Liver (tissue), 9 donors: ENCODE data around the gene CNDP2. TPM values are rescaled to one million over a fixed set of nuclear protein-coding genes. Genes with fewer than 3 reads are reported as not detected.

Experiments
- DNase-seq: peaks from one replicate; pipeline ENCODE4 v3.0.0-alpha.2; 2017; ENCODE audit warnings: low spot score
- H3K27ac ChIP-seq, 2 donors: one replicate each; pipeline ENCODE4 v1.7.0; 2013; ENCODE audit warnings: inconsistent platforms in 2 of 2, low read length in 2 of 2, control low read depth in 1 of 2, low read depth in 1 of 2, mild to moderate bottlenecking in 1 of 2
- H3K27me3 ChIP-seq, 4 donors: one replicate each; pipeline versions ENCODE4 v1.6.1 to v1.7.0; 2013; ENCODE audit warnings: low read length in 3 of 4, inconsistent platforms in 1 of 4, mild to moderate bottlenecking in 1 of 4, moderate library complexity in 1 of 4; ENCODE audit not compliant: control insufficient read depth in 4 of 4, insufficient read depth in 4 of 4
- H3K36me3 ChIP-seq, 4 donors: one replicate each; pipeline versions ENCODE4 v1.6.1 to v1.7.0; 2013; ENCODE audit warnings: low read length in 3 of 4, mild to moderate bottlenecking in 3 of 4, low read depth in 1 of 4, moderate library complexity in 1 of 4; ENCODE audit not compliant: control insufficient read depth in 4 of 4, insufficient read depth in 3 of 4
- H3K4me1 ChIP-seq, 4 donors: one replicate each; pipeline versions ENCODE4 v1.6.1 to v1.7.0; 2013; ENCODE audit warnings: low read length in 3 of 4, mild to moderate bottlenecking in 3 of 4, moderate library complexity in 1 of 4; ENCODE audit not compliant: control insufficient read depth in 4 of 4, insufficient read depth in 4 of 4
- H3K4me3 ChIP-seq, 3 donors: one replicate each; pipeline versions ENCODE4 v1.6.1 to v1.7.0; 2013; ENCODE audit warnings: low read length in 3 of 3, control low read depth in 1 of 3, low read depth in 1 of 3, mild to moderate bottlenecking in 1 of 3
- H3K9ac ChIP-seq, 2 donors: one replicate each; pipeline ENCODE4 v1.7.0; 2013; ENCODE audit warnings: low read length in 2 of 2, mild to moderate bottlenecking in 2 of 2, moderate library complexity in 2 of 2, control low read depth in 1 of 2, low read depth in 1 of 2
- H3K9me3 ChIP-seq, 4 donors: one replicate each; pipeline versions ENCODE4 v1.6.1 to v1.7.0; 2013; ENCODE audit warnings: low read length in 3 of 4; ENCODE audit not compliant: control insufficient read depth in 4 of 4
- FOXA1 ChIP-seq: IDR thresholded peaks from 2 replicates; pipeline ENCODE4 v1.6.1; 2016; ENCODE audit warnings: antibody characterized with exemption
- FOXA2 ChIP-seq: IDR thresholded peaks from 2 replicates; pipeline ENCODE4 v1.6.1; 2016; ENCODE audit warnings: antibody characterized with exemption
- GABPA ChIP-seq, 2 donors: IDR thresholded peaks in 1 of 2; conservative IDR thresholded peaks in 1 of 2; 2 replicates each; pipeline ENCODE4 v1.6.1; 2016; ENCODE audit warnings: antibody characterized with exemption in 2 of 2, mild to moderate bottlenecking in 1 of 2, moderate library complexity in 1 of 2
- HNF4A ChIP-seq, 2 donors: conservative IDR thresholded peaks; 2 replicates each; pipeline ENCODE4 v1.6.1; 2016; ENCODE audit warnings: antibody characterized with exemption in 2 of 2, mild to moderate bottlenecking in 2 of 2
- JUND ChIP-seq, 2 donors: IDR thresholded peaks; 2 replicates each; pipeline ENCODE4 v1.6.1; 2016; ENCODE audit warnings: antibody characterized with exemption in 2 of 2
- NR2F2 ChIP-seq: IDR thresholded peaks from 2 replicates; pipeline ENCODE4 v1.6.1; 2016; ENCODE audit warnings: antibody characterized with exemption
- RAD21 ChIP-seq, 2 donors: IDR thresholded peaks; 2 replicates each; pipeline ENCODE4 v1.6.1; 2016; ENCODE audit warnings: antibody characterized with exemption in 2 of 2, mild to moderate bottlenecking in 2 of 2
- RXRA ChIP-seq, 2 donors: IDR thresholded peaks; 2 replicates each; pipeline ENCODE4 v1.6.1; 2017 to 2018; ENCODE audit warnings: antibody characterized with exemption in 2 of 2, mild to moderate bottlenecking in 1 of 2
- SP1 ChIP-seq: IDR thresholded peaks from 2 replicates; pipeline ENCODE4 v1.6.1; 2018; ENCODE audit warnings: antibody characterized with exemption, mild to moderate bottlenecking
- TAF1 ChIP-seq: conservative IDR thresholded peaks from 2 replicates; pipeline ENCODE4 v1.6.1; 2016; ENCODE audit warnings: antibody characterized with exemption, mild to moderate bottlenecking
- WGBS: extraction: QIAGEN DNeasy Blood & Tissue Kit; methylation state at CpG from one replicate; pipeline ENCODE4 v1.1.7; 2013; 5-methylcytosine and 5-hydroxymethylcytosine counted together
- polyA plus RNA-seq, 2 donors: library from polyadenylated mRNA; stranded (reverse) in 1 of 2; unstranded in 1 of 2; fragments of 200-250 nt in 1 of 2; fragments of >200 nt in 1 of 2; fragmentation: Nextera tagmentation in 1 of 2; extraction: Ambion mirVana in 1 of 2; gene quantifications; one replicate each; pipeline versions ENCODE4 v1.2.1 to v1.2.3, GENCODE V29; 2013 to 2015
- total RNA-seq, 2 donors: library from RNA; depleted of rRNA; stranded (reverse); fragments of >200 nt; gene quantifications; one replicate each; pipeline ENCODE4 v1.2.3, GENCODE V29; 2014
- TF ChIP-seq, protein P1 (sequence below): IDR thresholded peaks from 2 replicates; pipeline ENCODE4 v1.6.1; 2016; ENCODE audit warnings: antibody characterized with exemption, mild to moderate bottlenecking
- TF ChIP-seq, protein P2 (sequence below): IDR thresholded peaks from 2 replicates; pipeline ENCODE4 v1.6.1; 2016; ENCODE audit warnings: antibody characterized with exemption
- TF ChIP-seq, protein P3 (sequence below): IDR thresholded peaks from 2 replicates; pipeline ENCODE4 v1.6.1; 2016; ENCODE audit warnings: antibody characterized with exemption
- TF ChIP-seq, protein P4 (sequence below): fragments of 150-350 bp; IDR thresholded peaks from 2 replicates; pipeline ENCODE4 v1.5.1; 2017; ENCODE audit warnings: improper control_type of control experiment, low read depth, low read length; ENCODE audit not compliant: missing input control
- TF ChIP-seq, protein P5 (sequence below): IDR thresholded peaks from 2 replicates; pipeline ENCODE4 v1.6.1; 2016; ENCODE audit warnings: antibody characterized with exemption
- donor health status: healthy.
- donor health status: healthy.
- donor health status: healthy.
- donor health status: healthy.
- donor health status: healthy.

The CNDP2 gene
- total and polyA plus RNA-seq, 4 donors: 65.5 to 167 (median 141) TPM

DNA sequence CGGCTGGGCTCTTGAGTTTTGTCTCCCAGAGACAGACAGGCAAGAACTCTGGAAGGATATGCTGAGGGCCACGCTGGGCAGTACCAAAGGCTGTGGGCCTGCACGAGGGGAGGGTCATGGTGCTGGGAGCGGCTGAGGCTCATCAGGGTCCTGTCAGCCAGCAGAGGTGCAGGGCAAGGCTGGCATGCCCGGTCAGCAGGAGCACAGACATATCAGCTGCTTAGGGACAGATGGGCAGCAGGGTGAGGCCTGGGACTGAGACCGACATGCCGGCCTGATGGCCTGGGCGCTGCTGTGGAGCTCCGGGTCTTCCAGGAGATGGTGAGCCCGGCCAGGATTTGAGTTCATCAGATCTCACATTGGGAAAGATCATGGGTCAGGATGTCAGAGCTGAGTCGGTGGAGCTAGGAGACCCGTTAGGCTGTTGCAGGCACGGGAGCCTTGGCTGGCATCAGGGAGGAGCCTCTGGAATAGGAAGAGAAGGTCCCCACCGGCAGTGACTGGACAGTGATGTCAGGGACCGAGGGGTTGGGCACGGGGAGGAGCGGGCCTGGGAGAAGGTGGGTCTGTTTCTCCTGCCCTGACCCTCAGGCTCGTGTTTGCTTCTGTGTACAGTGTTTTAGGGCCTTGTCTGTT lies 18.8 kb downstream of the CNDP2 start:
- peak overlapping the region; percentile 23 to 48 for H3K27ac ChIP-seq
- DNase-seq: peak; percentile 19
- no peaks in the 10 kb centered on the region for H3K27me3 ChIP-seq
- no peak overlapping the region for H3K9ac ChIP-seq
- H3K4me3 ChIP-seq: no peak overlapping the region
- TF ChIP-seq, protein P1, sequence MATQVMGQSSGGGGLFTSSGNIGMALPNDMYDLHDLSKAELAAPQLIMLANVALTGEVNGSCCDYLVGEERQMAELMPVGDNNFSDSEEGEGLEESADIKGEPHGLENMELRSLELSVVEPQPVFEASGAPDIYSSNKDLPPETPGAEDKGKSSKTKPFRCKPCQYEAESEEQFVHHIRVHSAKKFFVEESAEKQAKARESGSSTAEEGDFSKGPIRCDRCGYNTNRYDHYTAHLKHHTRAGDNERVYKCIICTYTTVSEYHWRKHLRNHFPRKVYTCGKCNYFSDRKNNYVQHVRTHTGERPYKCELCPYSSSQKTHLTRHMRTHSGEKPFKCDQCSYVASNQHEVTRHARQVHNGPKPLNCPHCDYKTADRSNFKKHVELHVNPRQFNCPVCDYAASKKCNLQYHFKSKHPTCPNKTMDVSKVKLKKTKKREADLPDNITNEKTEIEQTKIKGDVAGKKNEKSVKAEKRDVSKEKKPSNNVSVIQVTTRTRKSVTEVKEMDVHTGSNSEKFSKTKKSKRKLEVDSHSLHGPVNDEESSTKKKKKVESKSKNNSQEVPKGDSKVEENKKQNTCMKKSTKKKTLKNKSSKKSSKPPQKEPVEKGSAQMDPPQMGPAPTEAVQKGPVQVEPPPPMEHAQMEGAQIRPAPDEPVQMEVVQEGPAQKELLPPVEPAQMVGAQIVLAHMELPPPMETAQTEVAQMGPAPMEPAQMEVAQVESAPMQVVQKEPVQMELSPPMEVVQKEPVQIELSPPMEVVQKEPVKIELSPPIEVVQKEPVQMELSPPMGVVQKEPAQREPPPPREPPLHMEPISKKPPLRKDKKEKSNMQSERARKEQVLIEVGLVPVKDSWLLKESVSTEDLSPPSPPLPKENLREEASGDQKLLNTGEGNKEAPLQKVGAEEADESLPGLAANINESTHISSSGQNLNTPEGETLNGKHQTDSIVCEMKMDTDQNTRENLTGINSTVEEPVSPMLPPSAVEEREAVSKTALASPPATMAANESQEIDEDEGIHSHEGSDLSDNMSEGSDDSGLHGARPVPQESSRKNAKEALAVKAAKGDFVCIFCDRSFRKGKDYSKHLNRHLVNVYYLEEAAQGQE: no peak
- TF ChIP-seq RAD21 (IDR thresholded peaks at IDR 0.05) (no peak), TAF1 (no peak), GABPA (IDR thresholded peaks at IDR 0.05 in 1 of 2, conservative IDR thresholded peaks at IDR 0.05 in 1 of 2) (no peak), FOXA2 (no peak), HNF4A (conservative IDR thresholded peaks at IDR 0.05) (no peak), RXRA (IDR thresholded peaks at IDR 0.05) (no peak)
- TF ChIP-seq, protein P2, sequence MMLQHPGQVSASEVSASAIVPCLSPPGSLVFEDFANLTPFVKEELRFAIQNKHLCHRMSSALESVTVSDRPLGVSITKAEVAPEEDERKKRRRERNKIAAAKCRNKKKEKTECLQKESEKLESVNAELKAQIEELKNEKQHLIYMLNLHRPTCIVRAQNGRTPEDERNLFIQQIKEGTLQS: no peak
- peaks cover 9 to 55% (median 40%) of the 10 kb centered on the region in 4 donors for H3K4me1 ChIP-seq
- H3K9me3 ChIP-seq: no peaks in the 10 kb centered on the region
- H3K36me3 ChIP-seq: peaks cover 24 to 64% (median 46%) of the 10 kb centered on the region in 4 donors
- WGBS: 91% methylated on average over 18 of the region's 18 CpGs

DNA sequence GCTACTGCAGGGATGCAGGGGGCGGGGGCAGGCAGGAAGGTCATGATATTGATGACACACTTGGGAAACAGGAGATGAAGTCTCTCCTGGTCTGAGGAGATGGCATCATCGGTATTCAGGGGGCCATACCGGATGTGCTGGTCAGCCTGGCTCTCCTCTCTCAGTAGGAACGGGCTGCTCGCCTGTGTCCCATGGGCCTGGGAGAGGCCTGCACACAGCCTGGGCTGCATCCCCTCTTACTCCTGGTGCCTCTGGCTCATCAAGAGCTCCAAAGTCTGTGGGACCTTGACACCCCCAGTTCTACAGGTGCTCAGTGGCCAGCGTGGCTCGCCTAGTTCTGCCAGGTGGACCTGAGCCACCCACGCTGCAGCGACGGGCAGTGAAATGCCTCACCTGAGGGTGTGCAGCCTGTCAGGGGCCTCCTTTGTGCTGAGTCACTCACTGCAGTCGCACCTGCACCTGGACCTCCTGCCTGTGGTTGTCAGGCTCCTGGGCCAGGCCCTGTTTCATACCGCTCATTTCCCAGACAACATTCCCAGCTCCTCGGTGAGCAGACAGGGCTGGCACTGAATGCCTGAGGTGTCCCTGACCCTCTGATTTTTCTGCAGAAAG lies 19.6 kb downstream of the CNDP2 start:
- 80% methylated on average over 13 of the region's 13 CpGs for WGBS
- H3K4me3 ChIP-seq: no peak overlapping the region
- H3K9me3 ChIP-seq: no peaks in the 10 kb centered on the region
- peak overlapping the region; percentile 21 to 37 for H3K27ac ChIP-seq
- H3K9ac ChIP-seq: no peak overlapping the region
- peaks cover 18 to 64% (median 49%) of the 10 kb centered on the region in 4 donors for H3K36me3 ChIP-seq
- H3K27me3 ChIP-seq: no peaks in the 10 kb centered on the region
- TF ChIP-seq, protein P3, sequence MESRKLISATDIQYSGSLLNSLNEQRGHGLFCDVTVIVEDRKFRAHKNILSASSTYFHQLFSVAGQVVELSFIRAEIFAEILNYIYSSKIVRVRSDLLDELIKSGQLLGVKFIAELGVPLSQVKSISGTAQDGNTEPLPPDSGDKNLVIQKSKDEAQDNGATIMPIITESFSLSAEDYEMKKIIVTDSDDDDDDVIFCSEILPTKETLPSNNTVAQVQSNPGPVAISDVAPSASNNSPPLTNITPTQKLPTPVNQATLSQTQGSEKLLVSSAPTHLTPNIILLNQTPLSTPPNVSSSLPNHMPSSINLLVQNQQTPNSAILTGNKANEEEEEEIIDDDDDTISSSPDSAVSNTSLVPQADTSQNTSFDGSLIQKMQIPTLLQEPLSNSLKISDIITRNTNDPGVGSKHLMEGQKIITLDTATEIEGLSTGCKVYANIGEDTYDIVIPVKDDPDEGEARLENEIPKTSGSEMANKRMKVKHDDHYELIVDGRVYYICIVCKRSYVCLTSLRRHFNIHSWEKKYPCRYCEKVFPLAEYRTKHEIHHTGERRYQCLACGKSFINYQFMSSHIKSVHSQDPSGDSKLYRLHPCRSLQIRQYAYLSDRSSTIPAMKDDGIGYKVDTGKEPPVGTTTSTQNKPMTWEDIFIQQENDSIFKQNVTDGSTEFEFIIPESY: no peak
- TF ChIP-seq, protein P4, sequence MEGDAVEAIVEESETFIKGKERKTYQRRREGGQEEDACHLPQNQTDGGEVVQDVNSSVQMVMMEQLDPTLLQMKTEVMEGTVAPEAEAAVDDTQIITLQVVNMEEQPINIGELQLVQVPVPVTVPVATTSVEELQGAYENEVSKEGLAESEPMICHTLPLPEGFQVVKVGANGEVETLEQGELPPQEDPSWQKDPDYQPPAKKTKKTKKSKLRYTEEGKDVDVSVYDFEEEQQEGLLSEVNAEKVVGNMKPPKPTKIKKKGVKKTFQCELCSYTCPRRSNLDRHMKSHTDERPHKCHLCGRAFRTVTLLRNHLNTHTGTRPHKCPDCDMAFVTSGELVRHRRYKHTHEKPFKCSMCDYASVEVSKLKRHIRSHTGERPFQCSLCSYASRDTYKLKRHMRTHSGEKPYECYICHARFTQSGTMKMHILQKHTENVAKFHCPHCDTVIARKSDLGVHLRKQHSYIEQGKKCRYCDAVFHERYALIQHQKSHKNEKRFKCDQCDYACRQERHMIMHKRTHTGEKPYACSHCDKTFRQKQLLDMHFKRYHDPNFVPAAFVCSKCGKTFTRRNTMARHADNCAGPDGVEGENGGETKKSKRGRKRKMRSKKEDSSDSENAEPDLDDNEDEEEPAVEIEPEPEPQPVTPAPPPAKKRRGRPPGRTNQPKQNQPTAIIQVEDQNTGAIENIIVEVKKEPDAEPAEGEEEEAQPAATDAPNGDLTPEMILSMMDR: no peak
- TF ChIP-seq RXRA (IDR thresholded peaks at IDR 0.05) (no peak), RAD21 (IDR thresholded peaks at IDR 0.05) (no peak), FOXA2 (no peak), NR2F2 (no peak), TAF1 (no peak), FOXA1 (no peak), JUND (IDR thresholded peaks at IDR 0.05) (no peak), GABPA (IDR thresholded peaks at IDR 0.05 in 1 of 2, conservative IDR thresholded peaks at IDR 0.05 in 1 of 2) (no peak), SP1 (no peak), HNF4A (conservative IDR thresholded peaks at IDR 0.05) (no peak)
- TF ChIP-seq, protein P1: no peak
- TF ChIP-seq, protein P5, sequence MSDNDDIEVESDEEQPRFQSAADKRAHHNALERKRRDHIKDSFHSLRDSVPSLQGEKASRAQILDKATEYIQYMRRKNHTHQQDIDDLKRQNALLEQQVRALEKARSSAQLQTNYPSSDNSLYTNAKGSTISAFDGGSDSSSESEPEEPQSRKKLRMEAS: no peak
- TF ChIP-seq, protein P2: no peak
- DNase-seq: no peak
- peaks cover 9 to 55% (median 40%) of the 10 kb centered on the region in 4 donors for H3K4me1 ChIP-seq
